GM12878 (cell line): ENCODE results near the gene HIVEP3. TPM values are rescaled to one million over a fixed set of nuclear protein-coding genes. Genes with fewer than 3 reads are reported as not detected.

Experiments
- ATAC-seq: fragments of 200-7000 bp; cut with Tn5 transposase; 3 replicates; pipeline ENCODE4 v1.9.1; 2020; ENCODE audit warnings: mild to moderate bottlenecking, moderate library complexity
- BruUV-seq: library from RNA; stranded (reverse); fragments of 400-500 nt; replicated peaks from 2 replicates; lab custom pipeline; 2021; lab: Mats Ljungman, UMichigan
- CTCF ChIA-PET: fragments of 300-600 bp; sonication (Branson Sonifier 250); formaldehyde crosslinking; extraction: SDS; loops from one replicate; lab custom pipeline; 2021; ENCODE audit warnings: inconsistent platforms; lab: Yijun Ruan, JAX
- POLR2A ChIA-PET: fragments of 350-600 bp; formaldehyde crosslinking; extraction: SDS; loops from one replicate; lab custom pipeline; 2021; ENCODE audit warnings: inconsistent platforms; lab: Charles Lee
- RAD21 ChIA-PET: fragments of 300-600 bp; sonication (Branson Sonifier 250); formaldehyde crosslinking; loops from one replicate; lab custom pipeline; 2023; ENCODE audit warnings: antibody characterized with exemption; ENCODE audit not compliant: unreplicated experiment; lab: Charles Lee
- SMC1A ChIA-PET: fragments of 300-600 bp; sonication (Branson Sonifier 250); formaldehyde crosslinking; loops from one replicate; lab custom pipeline; 2023; ENCODE audit not compliant: unreplicated experiment, uncharacterized antibody; lab: Charles Lee
- DNase-seq: peaks from one replicate; pipeline ENCODE4 v3.0.0-alpha.2; 2011; ENCODE audit warnings: low read depth, low spot score
- FAIRE-seq: peaks from 3 replicates; lab custom pipeline; 2011; peaks lifted over from hg19 to GRCh38; lab: Jason Lieb, UNC
- H2AFZ ChIP-seq: 2 replicates; pipeline ENCODE4 v1.6.0; 2011; ENCODE audit warnings: low read depth, low read length, control low read depth; ENCODE audit not compliant: control insufficient read depth
- H3K27ac ChIP-seq: 2 replicates; pipeline ENCODE4 v1.5.1; 2011; ENCODE audit warnings: control low read depth; ENCODE audit not compliant: control insufficient read depth, insufficient read depth
- H3K27me3 ChIP-seq, 2 experiments: replicated peaks in 1 of 2; 2 replicates each; pipeline versions ENCODE4 v1.6.0 to v1.6.1; 2011; ENCODE audit warnings: low read length in 1 of 2; ENCODE audit not compliant: control insufficient read depth in 2 of 2, insufficient read depth in 2 of 2
- H3K36me3 ChIP-seq, 2 experiments: 2 replicates each; pipeline ENCODE4 v1.5.1; 2011; ENCODE audit warnings: low read length in 1 of 2; ENCODE audit not compliant: control insufficient read depth in 2 of 2, insufficient read depth in 2 of 2
- H3K4me1 ChIP-seq: 2 replicates; pipeline ENCODE4 v1.6.1; 2011; ENCODE audit warnings: mild to moderate bottlenecking, low read length, moderate library complexity, mixed read lengths; ENCODE audit not compliant: control insufficient read depth, insufficient read depth
- H3K4me2 ChIP-seq: 2 replicates; pipeline ENCODE4 v1.6.0; 2011; ENCODE audit warnings: control low read depth; ENCODE audit not compliant: control insufficient read depth, insufficient read depth
- H3K4me3 ChIP-seq: fragments of 200-600 bp; sonication (generic); 2 replicates; pipeline ENCODE4 v1.5.1; 2016
- H3K79me2 ChIP-seq: 2 replicates; pipeline ENCODE4 v1.6.0; 2011; ENCODE audit warnings: low read length; ENCODE audit not compliant: control insufficient read depth, insufficient read depth
- H3K9ac ChIP-seq: 2 replicates; pipeline ENCODE4 v1.8.0; 2011; ENCODE audit warnings: low read length, control low read depth, mixed read lengths; ENCODE audit not compliant: control insufficient read depth, insufficient read depth
- H3K9me3 ChIP-seq: replicated peaks from 3 replicates; pipeline ENCODE4 v1.5.1; 2011; ENCODE audit warnings: mild to moderate bottlenecking, low read length; ENCODE audit not compliant: control insufficient read depth, insufficient read depth
- H4K20me1 ChIP-seq: 2 replicates; pipeline ENCODE4 v1.6.0; 2011; ENCODE audit not compliant: control insufficient read depth, insufficient read depth
- BHLHE40 ChIP-seq, 2 experiments: fragments of 450-650 bp in 1 of 2; IDR thresholded peaks; 2 replicates each; pipeline ENCODE4 v1.6.1; 2011 to 2017; ENCODE audit warnings: low read depth in 2 of 2, borderline replicate concordance in 1 of 2, improper control_type of control experiment in 1 of 2, low read length in 1 of 2, mild to moderate bottlenecking in 1 of 2
- CBX3 ChIP-seq: fragments of 200-600 bp; sonication (generic); IDR thresholded peaks from 2 replicates; pipeline ENCODE4 v1.6.1; 2016; ENCODE audit warnings: low read depth, borderline replicate concordance
- EED ChIP-seq: sonication (generic); IDR thresholded peaks from 2 replicates; pipeline ENCODE4 v1.6.1; 2016; ENCODE audit warnings: antibody characterized with exemption, low read depth
- GATAD2B ChIP-seq: fragments of 450-650 bp; conservative IDR thresholded peaks from 2 replicates; pipeline ENCODE4 v1.6.1; 2017; ENCODE audit warnings: low read depth, mild to moderate bottlenecking, moderate library complexity
- HDAC2 ChIP-seq: fragments of 200-600 bp; sonication (generic); IDR thresholded peaks from 2 replicates; pipeline ENCODE4 v1.6.1; 2017
- IKZF2 ChIP-seq, 2 experiments: fragments of 450-650 bp; IDR thresholded peaks; 2 replicates each; pipeline ENCODE4 v1.6.1; 2017; ENCODE audit warnings: mild to moderate bottlenecking in 2 of 2, moderate library complexity in 2 of 2
- NFYB ChIP-seq: IDR thresholded peaks from 2 replicates; pipeline ENCODE4 v1.6.1; 2011; ENCODE audit warnings: low read depth, mild to moderate bottlenecking, low read length, improper control_type of control experiment, moderate library complexity; ENCODE audit not compliant: insufficient read depth
- PKNOX1 ChIP-seq: fragments of 450-650 bp; IDR thresholded peaks from 2 replicates; pipeline ENCODE4 v1.6.1; 2016; ENCODE audit warnings: mild to moderate bottlenecking
- PML ChIP-seq: IDR thresholded peaks from 2 replicates; pipeline ENCODE4 v1.6.1; 2012; ENCODE audit warnings: low read length, inconsistent platforms
- POLR2AphosphoS5 ChIP-seq: IDR thresholded peaks from 2 replicates; pipeline ENCODE4 v1.6.1; 2011; ENCODE audit warnings: mild to moderate bottlenecking, low read length, inconsistent platforms
- PRDM15 ChIP-seq: fragments of 450-650 bp; formaldehyde crosslinking; IDR thresholded peaks from 2 replicates; pipeline ENCODE4 v1.4.0; 2020; ENCODE audit warnings: mild to moderate bottlenecking, moderate library complexity
- RFX5 ChIP-seq: IDR thresholded peaks from 2 replicates; pipeline ENCODE4 v1.6.1; 2011; ENCODE audit warnings: low read depth, low read length, improper control_type of control experiment
- SMAD1 ChIP-seq: fragments of 450-650 bp; IDR thresholded peaks from 2 replicates; pipeline ENCODE4 v1.6.1; 2018; ENCODE audit warnings: mild to moderate bottlenecking, low read depth; ENCODE audit not compliant: partially characterized antibody
- TCF3 ChIP-seq: IDR thresholded peaks from 2 replicates; pipeline ENCODE4 v1.6.1; 2012; ENCODE audit warnings: low read depth, mild to moderate bottlenecking, low read length, borderline replicate concordance; ENCODE audit not compliant: insufficient read depth
- ZBTB40 ChIP-seq: fragments of 450-650 bp; IDR thresholded peaks from 2 replicates; pipeline ENCODE4 v1.6.1; 2016; ENCODE audit warnings: mild to moderate bottlenecking, moderate library complexity, borderline replicate concordance
- ZNF207 ChIP-seq: fragments of 450-650 bp; IDR thresholded peaks from 2 replicates; pipeline ENCODE4 v1.6.1; 2014; ENCODE audit warnings: antibody characterized with exemption, mild to moderate bottlenecking, borderline replicate concordance
- in situ Hi-C: fragments of 300-500 bp; cut with MboI; formaldehyde crosslinking; loops from 9 replicates; pipeline ENCODE4 v1.14.3; 2018; ENCODE audit warnings: mixed read lengths
- intact Hi-C: fragments of 100-400 bp; cut with micrococcal nuclease; formaldehyde crosslinking; loops from one replicate; pipeline ENCODE4 v1.14.2; 2022; ENCODE audit not compliant: unreplicated experiment
- polyA plus RNA-seq, 11 experiments: library from polyadenylated mRNA; depleted of rRNA in 4 of 11; unstranded in 6 of 11; stranded (reverse) in 5 of 11; fragments of >200 nt; fragmentation: Nextera tagmentation in 4 of 11; fragmentation: Illumina TruSeq in 1 of 11; extraction: Ambion mirVana in 4 of 11; extraction: Trizol in 1 of 11; gene quantifications; 1 replicate in 1 of 11; 2 replicates in 10 of 11; pipeline versions ENCODE4 v1.2.1 to v1.2.3, GENCODE V29; 2011 to 2016; ENCODE audit warnings: inconsistent platforms in 2 of 11, missing spikeins in 2 of 11, low read depth in 1 of 11
- total RNA-seq, 4 experiments: library from RNA; depleted of rRNA in 3 of 4; stranded (reverse); fragments of >200 nt in 3 of 4; fragmentation: Illumina TruSeq in 1 of 4; extraction: Trizol in 1 of 4; gene quantifications; 2 replicates each; pipeline versions ENCODE4 v1.2.1 to v1.2.3, GENCODE V29; 2013 to 2021

Gene HIVEP3
- total and polyA plus RNA-seq, 10 of the 15 experiments (the other 5 are each of a cell fraction or from before 2014, with no cell fraction given) = 1.8 to 13.6 (median 3.8) TPM

GRCh38 chr1:41882486-41882885, 36.2 kb downstream of the HIVEP3 start:
- peaks cover 8% of the 10 kb centered on the region for H3K4me1 ChIP-seq
- 0 out of 2 replicates have a peak overlapping the region, but pooled peaks have one; percentile 22 for H3K9ac ChIP-seq
- H2AFZ ChIP-seq = peak overlapping the region; percentile 67
- H3K27ac ChIP-seq = peak overlapping the region; percentile 69
- peak overlapping the region; percentile 35; the same call in 1 of the 2 replicates for H3K4me2 ChIP-seq
- H4K20me1 ChIP-seq = no peaks in the 10 kb centered on the region
- BruUV-seq = no TSS peak
- H3K9me3 ChIP-seq = no peaks in the 10 kb centered on the region
- H3K36me3 ChIP-seq = no peaks in the 10 kb centered on the region
- intact Hi-C loops (no loop called here), in situ Hi-C loops (no loop called here)
- no peaks in the 10 kb centered on the region for H3K27me3 ChIP-seq
- no peaks in the 10 kb centered on the region for H3K79me2 ChIP-seq
- ATAC-seq = peak; percentile 83
- CTCF ChIA-PET = interaction anchor here (0.8 to 2.9 kb wide), 7 partner anchors 10 to 291 kb away, joined by 3 to 17 read pairs (median 4); no protein-coding TSS in a partner anchor
- POLR2A ChIA-PET = interaction anchor here (1.4 kb wide), 3 partner anchors 9 to 68 kb away, joined by 3 to 9 read pairs (median 4); no protein-coding TSS in a partner anchor
- RAD21 ChIA-PET = interaction anchor here (1.0 to 2.0 kb wide), 4 partner anchors 9 to 102 kb away, joined by 3 to 11 read pairs (median 5); no protein-coding TSS in a partner anchor
- SMC1A ChIA-PET = interaction anchor here (1.0 to 2.2 kb wide), 5 partner anchors 9 to 68 kb away, joined by 3 to 16 read pairs (median 5); partner anchors contain the start of gene HIVEP3
- no peak for DNase-seq
- no peak for FAIRE-seq
- H3K4me3 ChIP-seq = no peak overlapping the region
- TF ChIP-seq NFYB (no peak), RFX5 (no peak), BHLHE40 (IDR thresholded peaks at IDR 0.05; ENCODE audit: borderline replicate concordance in 1 of 2, low read depth in 2 of 2, low read length in 1 of 2) (no peak), EED (peak; percentile 8; the same call in 1 of the 2 replicates), PML (no peak), ZBTB40 (no peak), POLR2AphosphoS5 (no peak), GATAD2B (no peak), TCF3 (no peak), HDAC2 (no peak), SMAD1 (no peak), PKNOX1 (0 out of 2 replicates have a peak, but pooled peaks have one; percentile 7), IKZF2 (IDR thresholded peaks at IDR 0.05) (0 out of 4 replicates have a peak, but pooled peaks of 1 of the 2 experiments have one; percentile 3), ZNF207 (no peak), CBX3 (no peak), PRDM15 (CRISPR knock-in tag) (no peak)
